Right lobe of liver (tissue), 4 donors: Measurements from ENCODE around the gene PLIN5.

Source experiments
- CTCF ChIP-seq, 4 donors: fragments of 200-600 bp in 3 of 4; fragments of 450-650 bp in 1 of 4; IDR thresholded peaks; one replicate each; pipeline versions ENCODE4 v1.5.1 to v1.8.0; 2016 to 2022; ENCODE audit warnings: antibody characterized with exemption in 4 of 4, mild to moderate bottlenecking in 2 of 4
- POLR2A ChIP-seq: fragments of 450-650 bp; IDR thresholded peaks from one replicate; pipeline ENCODE4 v1.6.1; 2017; ENCODE audit warnings: antibody characterized with exemption, mild to moderate bottlenecking
- donor health status: DM: no; HTN: no; CAD: no.
- donor health status: DM: no; HTN: no; CAD: no.
- donor health status: DM: no; HTN: yes; CAD: no.

- no peak for TF ChIP-seq CTCF (IDR thresholded peaks at IDR 0.05)
- no peak for TF ChIP-seq POLR2A
These were observed 18.7 kb downstream of the PLIN5 start for GRCh38 chr19:4516199-4516938.
